ENCODE results near the gene SLC16A10. TPM values are rescaled to one million over a fixed set of nuclear protein-coding genes. Genes with fewer than 3 reads are reported as not detected.

SLC16A10 gene
- total and polyA plus RNA-seq, 7 donors: 13.9 to 106 (median 43.1) TPM

- Histone ChIP-seq H3K27ac (no peak overlapping the region), H3K27me3 (ENCODE audit: insufficient read depth in 3 of 3, low read length in 2 of 3) (no peaks in the 10 kb centered on the region), H3K4me3 (no peak overlapping the region), H3K9me3 (no peaks in the 10 kb centered on the region), H3K36me3 (ENCODE audit: insufficient read depth in 1 of 2, low read depth in 1 of 2) (no peaks in the 10 kb centered on the region), H3K4me1 (no peaks in the 10 kb centered on the region)
- DNase-seq: no peak
- no peak for ATAC-seq
- TF ChIP-seq CTCF (IDR thresholded peaks at IDR 0.05): no peak
- intact Hi-C loops (cut with DNase I): no loop called here
Observed at GRCh38 chr6:111248789-111249188, 161.5 kb downstream of the SLC16A10 start.

- intact Hi-C loops (cut with DNase I): loop anchor here in 1 of 2 donors (10.0 kb wide), 1 partner anchor 794 kb away; no protein-coding TSS in a partner anchor
Observed at GRCh38 chr6:111250791-111251354, 163.6 kb downstream of the SLC16A10 start.

GRCh38 chr6:111252726-111253125, 165.4 kb downstream of the SLC16A10 start:
- intact Hi-C loops (cut with DNase I): loop anchor here in 1 of 2 donors (10.0 kb wide), 1 partner anchor 792 kb away; no protein-coding TSS in a partner anchor
- WGBS, 3 donors: 66 to 78% (median 67%) methylated on average over 3 of the region's 3 CpGs
- H3K27ac ChIP-seq: no peak overlapping the region
- no peak for ATAC-seq
- H3K36me3 ChIP-seq (ENCODE audit: insufficient read depth in 1 of 2, low read depth in 1 of 2): no peaks in the 10 kb centered on the region
- no peaks in the 10 kb centered on the region for H3K27me3 ChIP-seq (ENCODE audit: insufficient read depth in 3 of 3, low read length in 2 of 3)
- no peaks in the 10 kb centered on the region for H3K9me3 ChIP-seq
- no peak for DNase-seq
- no peak overlapping the region for H3K4me3 ChIP-seq
- no peaks in the 10 kb centered on the region for H3K4me1 ChIP-seq
- no peak for TF ChIP-seq CTCF (IDR thresholded peaks at IDR 0.05)

More at GRCh38 chr6:111250791-111251354, 163.6 kb downstream of the SLC16A10 start:
- H3K9me3 ChIP-seq: no peaks in the 10 kb centered on the region
- 36 to 58% (median 49%) methylated on average over 4 of the region's 4 CpGs for WGBS, 3 donors
- H3K36me3 ChIP-seq (ENCODE audit: insufficient read depth in 1 of 2, low read depth in 1 of 2): no peaks in the 10 kb centered on the region
- no peaks in the 10 kb centered on the region for H3K27me3 ChIP-seq (ENCODE audit: insufficient read depth in 3 of 3, low read length in 2 of 3)
- no peak for ATAC-seq
- TF ChIP-seq CTCF (IDR thresholded peaks at IDR 0.05): no peak
- H3K27ac ChIP-seq: no peak overlapping the region
- DNase-seq: no peak
- H3K4me3 ChIP-seq: no peak overlapping the region
- no peaks in the 10 kb centered on the region for H3K4me1 ChIP-seq

GRCh38 chr6:111254004-111254778, 166.9 kb downstream of the SLC16A10 start:
- 76 to 77% (median 76%) methylated on average over 9 of the region's 9 CpGs for WGBS, 3 donors
- Histone ChIP-seq H3K4me1 (no peaks in the 10 kb centered on the region), H3K4me3 (no peak overlapping the region), H3K27me3 (ENCODE audit: insufficient read depth in 3 of 3, low read length in 2 of 3) (no peaks in the 10 kb centered on the region), H3K9me3 (no peaks in the 10 kb centered on the region), H3K36me3 (ENCODE audit: insufficient read depth in 1 of 2, low read depth in 1 of 2) (no peaks in the 10 kb centered on the region), H3K27ac (no peak overlapping the region)
- DNase-seq: no peak
- no peak for ATAC-seq
- intact Hi-C loops (cut with DNase I): loop anchor here in 1 of 2 donors (10.0 kb wide), 1 partner anchor 791 kb away; no protein-coding TSS in a partner anchor
- no peak for TF ChIP-seq CTCF (IDR thresholded peaks at IDR 0.05)

Measured in psoas muscle (tissue), 8 donors.